Midbrain (tissue), 1 donor: ENCODE measurements around the gene BMP2K.

Source experiments
- DNase-seq: peaks from one replicate; lab custom pipeline; 2025; lab: John Stamatoyannopoulos, UW

The BMP2K gene

GRCh38 chr4:78764498-78764961 lies 11.6 kb upstream of the BMP2K start:
- no peak for DNase-seq

- no peak for DNase-seq
Measured at GRCh38 chr4:78765432-78766006, 10.6 kb upstream of the BMP2K start.

GRCh38 chr4:78766026-78766425 lies 10.1 kb upstream of the BMP2K start:
- no peak for DNase-seq

- no peak for DNase-seq
Measured at GRCh38 chr4:78766650-78767049, 9.5 kb upstream of the BMP2K start.

GRCh38 chr4:78767350-78767749 lies 8.8 kb upstream of the BMP2K start:
- DNase-seq, result no peak

- DNase-seq, result no peak
Measured at GRCh38 chr4:78768452-78769180, 7.5 kb upstream of the BMP2K start.

- no peak for DNase-seq
Measured at GRCh38 chr4:78770091-78770642, 6.0 kb upstream of the BMP2K start.

- DNase-seq, result no peak
Measured at GRCh38 chr4:78772526-78773091, 3.5 kb upstream of the BMP2K start.

- DNase-seq, result peak; percentile 23
Measured at GRCh38 chr4:78774417-78774816, 1.7 kb upstream of the BMP2K start.

GRCh38 chr4:78775303-78776078 lies 659 bp upstream of the BMP2K start:
- DNase-seq, result peak; percentile 91

- peak; percentile 44 for DNase-seq
Measured at GRCh38 chr4:78776729-78777575, 802 bp downstream of the BMP2K start.

GRCh38 chr4:78777576-78777940 lies 1.4 kb downstream of the BMP2K start:
- DNase-seq, result no peak

- DNase-seq, result no peak
Measured at GRCh38 chr4:78778530-78778929, 2.4 kb downstream of the BMP2K start.

GRCh38 chr4:78779280-78779679 lies 3.1 kb downstream of the BMP2K start:
- DNase-seq, result no peak

GRCh38 chr4:78780093-78780492 lies 3.9 kb downstream of the BMP2K start:
- no peak for DNase-seq

- DNase-seq, result no peak
Measured at GRCh38 chr4:78781139-78781538, 5.0 kb downstream of the BMP2K start.

- DNase-seq, result no peak
Measured at GRCh38 chr4:78781924-78782323, 5.8 kb downstream of the BMP2K start.

GRCh38 chr4:78784236-78784865 lies 8.2 kb downstream of the BMP2K start:
- no peak for DNase-seq

GRCh38 chr4:78787392-78788006 lies 11.3 kb downstream of the BMP2K start:
- no peak for DNase-seq
